Middle frontal gyrus (tissue), 1 donor: Measurements from ENCODE around the gene PHACTR1.
"Not testable (repeated sequence)": the region's sequence is repeated elsewhere in the genome, so short reads cannot be mapped to it uniquely, and the experiment has no call there.

ENCODE experiments used
- DNase-seq: peaks from one replicate; pipeline ENCODE4 v3.0.0-alpha.2; 2015; ENCODE audit warnings: low spot score; ENCODE audit errors: extremely low spot score

Gene PHACTR1

DNA sequence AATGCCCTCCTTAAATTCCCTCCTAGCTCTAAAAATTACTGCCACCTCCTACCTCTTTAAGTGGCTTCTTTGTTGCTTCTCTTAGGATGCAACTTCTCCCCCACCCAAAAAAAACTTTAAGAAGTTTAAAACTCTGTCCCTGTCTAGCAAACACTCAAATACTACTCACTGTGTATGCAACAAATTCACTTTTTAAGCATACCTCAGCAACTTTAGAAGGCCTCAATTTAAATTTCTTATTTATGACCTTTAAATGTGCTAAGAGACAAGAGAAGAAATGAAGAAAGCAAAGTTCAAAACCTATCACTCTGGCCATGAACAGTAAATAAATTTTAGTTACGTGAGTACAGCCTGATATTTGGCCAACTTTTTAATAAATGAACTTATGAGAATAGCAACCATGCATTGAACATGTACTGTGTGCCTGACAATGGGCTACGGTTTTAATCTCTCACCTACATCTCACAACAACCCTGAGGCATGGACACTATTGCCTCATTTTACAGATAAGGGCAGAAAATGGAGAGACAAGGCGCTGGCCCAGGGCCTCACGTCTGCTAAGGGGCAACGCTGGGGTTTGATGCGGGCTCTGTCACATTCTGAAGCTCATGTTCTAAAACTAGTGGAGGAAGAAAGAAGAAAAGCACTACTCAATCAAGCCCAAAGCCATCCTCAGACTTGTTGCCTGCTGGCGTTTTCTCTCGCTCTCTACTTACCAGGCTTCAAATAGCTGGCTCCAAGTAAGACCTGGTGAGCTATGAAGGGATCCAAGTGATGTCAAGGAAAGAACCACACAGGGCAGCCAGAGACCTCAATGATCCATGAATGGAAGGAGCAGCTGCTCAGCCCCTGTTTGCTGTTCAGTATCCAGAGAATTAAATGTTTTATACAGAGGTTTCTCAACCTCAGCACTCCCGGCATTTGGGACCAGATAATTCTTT lies 512.0 kb downstream of the PHACTR1 start:
- DNase-seq: no peak

DNA sequence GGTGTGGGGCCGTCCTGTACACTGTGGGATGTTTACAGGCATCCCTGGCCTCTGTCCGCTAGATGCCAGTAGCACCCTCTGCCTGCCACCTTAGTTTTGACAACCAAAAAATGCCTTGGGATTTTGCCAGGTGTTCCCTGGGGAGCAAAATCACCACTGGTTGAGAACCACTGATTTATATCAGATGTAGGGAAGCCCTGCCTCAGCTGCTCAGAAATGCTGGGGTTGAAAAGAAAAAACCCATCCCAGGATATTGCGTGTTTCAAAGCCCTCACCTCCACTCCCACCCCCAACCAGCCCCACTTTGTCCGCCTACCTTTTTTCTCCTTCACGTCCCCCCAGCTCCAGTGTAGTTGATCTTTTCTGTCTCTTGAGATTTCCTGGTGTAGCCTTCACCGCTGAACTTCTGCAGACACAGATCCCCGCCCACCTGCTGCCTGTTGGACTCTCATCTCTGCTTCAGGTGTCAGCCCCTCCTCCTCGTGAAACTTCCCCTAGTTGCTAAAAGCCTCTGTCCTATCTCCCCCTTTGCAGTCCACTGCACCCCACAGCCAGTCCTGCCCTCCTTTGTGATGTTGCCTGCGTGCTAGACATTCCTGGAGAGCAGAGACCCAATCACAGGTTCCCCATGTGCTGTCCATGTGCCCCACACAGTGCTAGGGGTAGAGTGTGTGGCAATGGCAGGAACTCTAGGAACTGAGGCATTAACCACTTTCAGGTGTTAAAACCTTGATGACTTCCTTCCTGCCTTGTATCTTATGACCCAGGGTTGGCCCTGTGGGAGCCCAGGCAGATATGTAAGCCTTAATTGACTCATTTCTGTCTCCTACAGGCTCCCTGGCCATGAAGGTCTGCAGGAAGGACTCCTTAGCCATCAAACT lies 512.9 kb downstream of the PHACTR1 start:
- no peak for DNase-seq

DNA sequence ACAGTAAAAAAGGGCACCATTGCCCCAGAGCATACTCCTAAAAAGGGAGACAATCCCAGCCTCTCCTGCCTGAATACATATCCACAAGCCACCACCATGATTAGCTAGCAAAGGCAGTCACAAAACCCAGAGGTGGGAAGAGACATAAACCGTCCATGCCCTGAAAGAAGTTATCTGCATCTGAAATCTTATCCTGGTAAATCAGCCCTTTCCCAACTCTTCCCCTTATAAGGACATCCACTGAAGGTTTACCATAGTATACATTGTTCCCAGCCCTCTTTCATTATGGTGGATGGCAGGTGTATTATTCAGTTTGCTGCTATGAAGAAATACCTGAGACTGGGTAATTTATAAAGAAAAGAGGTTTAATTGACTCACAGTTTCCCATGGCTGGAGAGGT lies 516.5 kb downstream of the PHACTR1 start:
- no peak for DNase-seq

GRCh38 chr6:13234130-13234529 lies 517.6 kb downstream of the PHACTR1 start:
- no peak for DNase-seq

DNA sequence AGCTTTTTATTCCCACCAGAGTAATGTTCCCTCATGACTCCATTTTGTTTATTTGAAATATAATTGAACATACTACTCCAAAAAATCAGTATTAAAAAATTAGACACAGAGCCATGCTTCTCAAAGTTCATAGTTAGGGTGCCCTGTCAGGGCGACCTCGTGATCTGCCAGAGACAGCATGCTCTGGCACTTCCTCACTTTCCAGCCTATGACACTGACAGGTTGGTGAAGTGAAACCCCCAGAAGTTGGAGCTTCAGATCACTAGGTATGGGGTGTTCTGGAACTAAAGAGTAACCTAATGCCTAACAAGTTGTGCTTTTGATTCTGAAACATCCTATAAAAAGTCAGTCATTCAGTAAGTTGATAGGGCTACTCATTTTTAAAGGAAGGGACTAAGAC lies 518.8 kb downstream of the PHACTR1 start:
- DNase-seq: no peak

GRCh38 chr6:13237318-13237717 lies 520.8 kb downstream of the PHACTR1 start:
- DNase-seq: no peak

DNA sequence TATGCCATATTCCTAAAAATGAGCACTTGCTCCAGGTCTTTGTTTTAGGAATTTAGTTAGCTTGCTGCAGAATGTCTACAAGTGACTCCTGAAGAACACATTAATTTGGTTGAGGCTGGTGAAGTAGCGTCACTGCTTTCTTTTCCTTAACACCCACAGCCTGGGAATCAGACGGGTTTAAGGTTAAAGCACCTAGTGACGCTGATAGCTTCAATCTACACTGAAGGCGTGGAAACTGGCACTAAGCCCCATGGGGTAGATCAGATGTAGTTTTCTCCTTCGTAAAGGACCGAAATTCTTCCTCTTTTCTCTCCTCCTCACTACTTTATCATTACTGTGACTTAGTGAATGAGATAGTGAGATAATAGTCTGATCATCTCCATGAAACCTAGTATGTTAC lies 521.5 kb downstream of the PHACTR1 start:
- DNase-seq: no peak

DNA sequence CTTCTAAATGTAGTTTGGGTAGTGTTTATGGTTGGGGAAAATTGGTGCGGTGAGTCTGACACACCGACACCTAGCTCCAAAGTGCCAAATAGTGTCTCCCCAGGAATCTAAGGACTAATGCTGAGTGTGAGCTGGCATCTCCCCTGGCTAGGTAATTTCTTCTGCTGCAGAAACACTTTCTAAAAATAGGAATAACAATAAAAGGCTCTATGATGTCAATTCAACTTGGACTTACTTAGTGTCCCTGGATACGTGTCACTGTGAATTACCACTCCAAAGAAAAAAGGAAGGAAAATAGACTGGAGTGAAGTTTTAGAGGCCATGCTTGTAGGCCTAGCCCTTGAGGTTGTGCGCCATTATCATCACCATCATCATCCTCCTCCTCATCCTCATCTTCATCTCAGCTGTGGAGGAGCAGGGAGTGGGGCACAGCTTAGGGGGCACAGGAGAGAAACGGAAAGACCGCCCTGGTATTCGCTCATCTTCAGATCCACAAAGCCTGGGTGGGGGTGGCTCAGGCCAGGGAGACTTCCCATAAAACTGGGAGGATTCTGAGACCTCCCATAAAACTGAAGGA lies 522.2 kb downstream of the PHACTR1 start:
- DNase-seq: no peak

GRCh38 chr6:13239530-13240455 lies 523.2 kb downstream of the PHACTR1 start:
- no peak for DNase-seq

DNA sequence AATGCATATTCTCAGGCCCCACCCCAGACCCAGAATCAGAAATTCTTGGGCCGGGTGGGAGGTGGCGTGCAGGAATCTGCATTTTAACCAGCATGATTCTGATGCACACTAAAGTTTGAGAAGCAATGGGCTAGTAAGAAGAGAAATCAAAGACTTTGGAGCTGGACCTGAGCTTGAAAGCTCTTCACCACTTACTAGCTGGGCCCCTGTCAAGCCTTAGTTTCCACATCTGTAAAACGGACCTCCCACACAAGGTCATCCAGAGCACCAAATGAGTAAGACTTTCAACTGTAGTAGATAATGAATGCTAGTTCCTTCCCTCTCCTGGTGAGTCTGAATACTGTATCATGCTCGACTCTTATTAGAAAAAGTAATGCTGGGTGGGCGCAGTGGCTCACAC lies 524.8 kb downstream of the PHACTR1 start:
- DNase-seq: no peak

- no peak for DNase-seq
Measured at GRCh38 chr6:13242178-13242577, 525.6 kb downstream of the PHACTR1 start.

DNA sequence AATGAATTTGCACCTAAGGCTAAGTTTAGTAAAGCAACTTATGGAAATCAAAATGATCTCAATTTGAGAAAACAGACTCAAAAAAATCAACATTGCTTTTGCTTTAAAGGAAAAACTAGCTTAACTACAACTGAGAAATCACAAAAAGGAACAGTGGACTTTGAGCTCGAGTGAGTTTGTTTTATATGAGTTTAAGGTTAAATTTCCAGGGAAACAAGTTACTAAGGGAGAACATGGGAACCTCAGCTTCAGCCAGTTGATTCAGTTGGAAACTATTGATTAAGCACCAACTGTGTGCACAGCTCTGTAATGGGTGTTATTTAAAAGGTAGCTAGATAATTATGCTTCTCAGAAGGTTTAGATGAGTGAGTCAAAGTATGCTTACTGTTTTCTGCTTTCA lies 526.0 kb downstream of the PHACTR1 start:
- no peak for DNase-seq

DNA sequence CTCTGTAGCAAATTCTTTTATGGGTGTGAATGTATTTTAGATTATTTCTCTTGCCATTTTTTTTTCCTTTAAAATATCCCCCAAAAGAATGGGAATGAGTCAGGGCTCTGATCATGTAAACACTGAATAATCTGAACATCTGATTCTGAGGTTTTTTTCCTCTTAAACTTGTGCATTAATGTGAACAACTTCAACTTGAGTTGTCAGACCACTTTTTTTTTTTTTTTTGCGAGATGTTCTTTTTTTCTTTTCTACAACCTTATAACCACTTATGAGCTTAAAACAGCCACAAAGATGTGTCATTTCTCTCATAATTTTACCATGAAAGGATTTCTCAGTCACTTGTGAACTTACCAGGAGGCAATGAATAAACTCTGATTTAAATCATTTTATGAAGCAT lies 526.5 kb downstream of the PHACTR1 start:
- no peak for DNase-seq

GRCh38 chr6:13243745-13244144 lies 527.2 kb downstream of the PHACTR1 start:
- DNase-seq: not testable (repeated sequence)

GRCh38 chr6:13247627-13248026 lies 531.1 kb downstream of the PHACTR1 start:
- no peak for DNase-seq

DNA sequence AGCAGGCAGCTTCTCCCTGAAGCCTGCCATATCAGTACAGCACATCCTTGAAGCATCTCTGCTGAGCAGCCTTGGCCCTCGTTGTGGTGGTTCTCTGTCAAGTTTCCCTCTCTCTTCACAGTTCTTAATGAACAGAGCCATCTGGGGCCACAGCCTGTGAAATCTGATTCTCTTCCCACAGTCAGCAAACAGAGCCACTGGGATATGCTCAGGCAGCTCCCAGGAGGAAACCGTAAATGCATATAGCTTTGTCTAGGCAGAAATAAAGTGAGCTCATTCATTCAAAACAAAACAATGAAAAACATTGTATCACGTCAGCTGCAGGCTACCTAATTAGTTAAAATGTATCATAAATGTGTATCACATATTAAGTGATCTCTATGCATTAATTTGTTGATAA lies 531.5 kb downstream of the PHACTR1 start:
- no peak for DNase-seq

GRCh38 chr6:13248584-13248985 lies 532.0 kb downstream of the PHACTR1 start:
- no peak for DNase-seq

GRCh38 chr6:13248994-13249393 lies 532.4 kb downstream of the PHACTR1 start:
- no peak for DNase-seq

- no peak for DNase-seq
Measured at GRCh38 chr6:13249817-13250216, 533.2 kb downstream of the PHACTR1 start.

- no peak for DNase-seq
Measured at GRCh38 chr6:13250703-13251102, 534.1 kb downstream of the PHACTR1 start.

- no peak for DNase-seq
Measured at GRCh38 chr6:13251242-13251641, 534.7 kb downstream of the PHACTR1 start.
